GM04504 (cell line): Measurements from ENCODE around the gene SLCO2A1.
A peak's percentile ranks its signal among the peaks of the same experiment; 100 is the strongest.

ENCODE experiments used
- DNase-seq: peaks from one replicate; pipeline ENCODE4 v3.0.0-alpha.2; 2012; ENCODE audit warnings: low read depth

SLCO2A1 gene

DNA sequence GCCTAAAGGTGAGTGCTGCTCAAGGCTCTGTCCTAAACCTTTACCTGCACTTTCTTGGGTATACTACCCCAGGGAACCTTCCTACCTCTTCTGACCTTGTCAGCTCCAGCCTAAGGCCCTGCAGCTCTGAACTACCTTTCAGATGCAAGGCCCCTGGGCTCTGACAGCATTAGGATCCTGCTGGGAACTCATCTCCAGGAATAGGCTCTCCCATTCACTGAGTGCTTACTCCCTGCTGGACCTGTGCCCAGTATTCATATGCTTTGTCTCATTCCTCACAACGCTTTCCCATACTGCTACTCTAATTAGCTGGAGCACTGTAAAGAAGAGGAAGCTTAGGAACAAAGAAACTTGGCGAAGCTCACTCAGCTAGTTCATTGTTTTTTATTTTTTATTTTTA lies 80.3 kb downstream of the SLCO2A1 start:
- DNase-seq = no peak

GRCh38 chr3:133948996-133949395 lies 80.7 kb downstream of the SLCO2A1 start:
- DNase-seq = no peak

- no peak for DNase-seq
Measured at GRCh38 chr3:133948131-133948810, 81.5 kb downstream of the SLCO2A1 start.

DNA sequence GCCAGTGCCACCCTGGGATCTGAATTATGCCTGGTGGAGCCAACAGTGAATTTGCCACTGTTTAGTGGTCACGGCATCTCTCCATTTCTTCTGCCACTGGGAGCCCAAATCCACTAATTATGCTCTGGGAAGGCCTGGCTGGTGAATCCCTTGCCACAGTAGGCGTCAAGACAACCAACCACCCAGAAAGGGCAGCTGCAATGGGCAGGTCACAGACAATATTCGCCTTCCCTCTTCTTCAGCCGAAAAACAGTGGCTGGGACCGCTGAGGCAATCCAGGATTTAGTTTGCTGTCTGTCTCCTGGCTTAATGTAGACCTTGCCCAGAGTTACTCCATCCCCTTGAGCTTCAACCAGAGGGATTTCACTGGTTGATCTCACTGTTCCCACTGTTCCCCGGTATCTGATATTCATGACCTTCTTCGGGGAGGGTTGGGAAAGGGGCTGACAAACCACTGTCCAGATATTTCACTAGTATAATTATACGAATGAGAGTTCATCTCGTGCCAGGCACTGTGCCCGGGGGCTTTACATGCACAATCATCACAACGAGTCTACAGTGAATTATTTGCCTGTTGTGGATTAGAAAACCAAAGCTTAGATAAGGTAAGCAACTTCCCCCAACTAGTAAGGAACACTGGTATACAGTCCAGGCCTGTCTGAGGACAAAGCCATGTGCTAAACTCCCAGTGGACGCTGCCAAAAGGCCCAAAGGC lies 84.2 kb downstream of the SLCO2A1 start:
- no peak for DNase-seq

DNA sequence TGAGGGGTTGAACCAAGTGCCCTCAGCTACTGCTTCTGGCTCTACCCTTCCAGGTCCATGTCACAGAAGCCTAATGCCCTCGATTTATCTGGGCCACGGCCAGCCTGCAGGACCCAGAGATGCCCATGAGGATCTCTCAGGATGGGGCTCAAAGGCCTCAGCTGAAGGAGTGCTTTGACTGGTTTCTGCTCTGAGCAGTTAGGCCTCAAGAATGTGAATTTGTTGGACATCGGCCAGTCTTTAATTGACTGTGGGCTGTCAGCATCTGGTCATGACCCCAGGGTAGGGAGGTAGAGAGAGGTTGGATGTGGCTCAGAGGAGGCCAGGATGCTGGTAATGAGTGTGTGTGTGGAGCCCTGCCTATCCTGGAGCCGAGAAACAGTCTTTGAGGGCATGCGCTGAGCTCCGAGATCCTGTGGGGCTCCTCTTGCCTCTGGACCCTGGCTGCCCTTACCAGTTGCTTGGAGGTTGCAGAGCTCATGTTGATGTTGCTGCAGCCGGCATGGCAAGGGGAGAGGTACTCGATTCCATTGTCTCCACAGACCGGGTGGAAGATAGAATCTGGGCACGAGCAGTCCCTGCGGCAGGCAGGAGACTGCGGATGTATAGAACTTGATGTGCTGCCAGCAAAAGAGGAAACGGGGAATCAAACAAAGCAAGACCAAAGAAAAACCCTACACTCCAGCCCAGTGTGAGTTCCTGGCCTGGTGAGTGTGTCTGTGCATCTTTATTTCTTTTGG lies 84.9 kb downstream of the SLCO2A1 start:
- no peak for DNase-seq

- DNase-seq = no peak
Measured at GRCh38 chr3:133944181-133944580, 85.5 kb downstream of the SLCO2A1 start.

GRCh38 chr3:133943639-133944141 lies 86.0 kb downstream of the SLCO2A1 start:
- DNase-seq = no peak

GRCh38 chr3:133943031-133943535 lies 86.6 kb downstream of the SLCO2A1 start:
- no peak for DNase-seq

DNA sequence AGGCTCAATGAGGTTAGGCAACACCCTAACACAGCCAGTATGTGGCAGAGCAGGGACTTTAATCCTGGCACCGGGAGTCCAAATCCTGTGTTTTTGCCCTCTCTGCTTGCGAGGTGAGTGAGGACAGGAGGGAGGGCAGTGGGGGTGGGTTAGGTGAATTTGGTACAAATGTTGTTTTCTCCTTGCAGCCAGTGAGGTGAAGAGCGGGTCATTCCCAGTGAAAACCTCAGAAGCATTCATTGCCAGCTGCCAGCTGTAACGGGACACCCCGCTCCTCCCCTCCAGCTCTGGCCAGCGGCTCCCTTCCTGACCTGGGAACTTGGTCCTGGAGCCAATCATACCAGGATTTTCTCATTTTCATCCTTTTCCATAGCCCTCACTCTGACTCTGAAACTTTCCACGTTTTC lies 88.3 kb downstream of the SLCO2A1 start:
- no peak for DNase-seq

DNA sequence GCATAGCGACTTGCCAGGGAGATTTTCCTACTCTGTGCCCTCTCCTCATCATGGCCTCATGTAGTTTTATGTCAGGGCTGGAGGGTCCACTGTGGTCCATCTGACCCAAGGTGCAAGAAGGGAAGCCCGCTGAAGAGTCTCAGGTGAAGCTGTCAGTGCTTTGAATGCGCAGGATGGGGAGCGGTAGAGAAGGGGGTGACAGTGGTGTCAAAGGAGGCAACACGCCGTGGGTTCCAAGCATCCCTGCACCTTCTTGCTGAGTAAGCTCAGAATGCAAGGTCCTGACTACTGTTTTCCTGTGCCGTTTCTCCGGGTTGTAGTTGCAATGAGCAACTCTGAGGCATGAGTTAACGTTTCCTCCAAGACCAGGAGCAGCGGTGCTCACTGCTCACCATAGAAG lies 89.2 kb downstream of the SLCO2A1 start:
- no peak for DNase-seq

- DNase-seq = no peak
Measured at GRCh38 chr3:133939463-133939835, 90.3 kb downstream of the SLCO2A1 start.

DNA sequence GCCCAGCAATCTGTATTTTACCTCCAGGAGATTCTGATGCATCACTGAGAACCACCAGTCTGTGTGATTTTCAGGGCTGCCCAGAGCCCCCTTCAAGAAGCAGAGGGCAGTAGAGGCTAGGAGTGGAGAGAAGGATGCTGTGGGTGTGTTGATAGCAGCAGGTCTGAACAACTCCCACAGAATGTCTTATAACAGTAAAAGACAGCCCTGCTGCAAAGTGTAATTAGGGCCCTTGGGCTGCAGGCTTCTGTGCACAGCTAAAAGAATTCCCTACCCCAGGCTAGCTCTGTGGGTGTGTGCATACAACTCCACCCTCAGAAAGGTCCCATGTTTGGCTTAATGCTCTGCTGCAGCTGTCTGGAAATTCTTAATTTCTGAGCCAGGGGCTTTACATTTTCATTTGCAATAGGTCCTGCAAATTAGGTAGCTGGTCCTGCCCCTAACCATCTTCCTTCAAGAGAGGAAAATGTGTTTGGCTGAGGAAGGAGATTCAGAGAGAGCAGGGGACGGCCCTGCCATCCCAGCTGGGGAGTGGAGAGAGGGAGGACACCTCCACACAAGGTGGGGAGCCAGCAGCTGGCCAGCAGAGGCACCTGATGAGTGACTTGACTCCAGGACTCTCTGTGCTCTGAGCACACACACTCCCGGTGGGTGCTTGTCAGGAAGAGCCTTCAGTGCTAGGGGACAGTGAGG lies 90.8 kb downstream of the SLCO2A1 start:
- DNase-seq = no peak

GRCh38 chr3:133937756-133938601 lies 91.7 kb downstream of the SLCO2A1 start:
- peak; percentile 87 for DNase-seq

- no peak for DNase-seq
Measured at GRCh38 chr3:133937061-133937686, 92.6 kb downstream of the SLCO2A1 start.

- DNase-seq = no peak
Measured at GRCh38 chr3:133935843-133936769, 93.6 kb downstream of the SLCO2A1 start.

DNA sequence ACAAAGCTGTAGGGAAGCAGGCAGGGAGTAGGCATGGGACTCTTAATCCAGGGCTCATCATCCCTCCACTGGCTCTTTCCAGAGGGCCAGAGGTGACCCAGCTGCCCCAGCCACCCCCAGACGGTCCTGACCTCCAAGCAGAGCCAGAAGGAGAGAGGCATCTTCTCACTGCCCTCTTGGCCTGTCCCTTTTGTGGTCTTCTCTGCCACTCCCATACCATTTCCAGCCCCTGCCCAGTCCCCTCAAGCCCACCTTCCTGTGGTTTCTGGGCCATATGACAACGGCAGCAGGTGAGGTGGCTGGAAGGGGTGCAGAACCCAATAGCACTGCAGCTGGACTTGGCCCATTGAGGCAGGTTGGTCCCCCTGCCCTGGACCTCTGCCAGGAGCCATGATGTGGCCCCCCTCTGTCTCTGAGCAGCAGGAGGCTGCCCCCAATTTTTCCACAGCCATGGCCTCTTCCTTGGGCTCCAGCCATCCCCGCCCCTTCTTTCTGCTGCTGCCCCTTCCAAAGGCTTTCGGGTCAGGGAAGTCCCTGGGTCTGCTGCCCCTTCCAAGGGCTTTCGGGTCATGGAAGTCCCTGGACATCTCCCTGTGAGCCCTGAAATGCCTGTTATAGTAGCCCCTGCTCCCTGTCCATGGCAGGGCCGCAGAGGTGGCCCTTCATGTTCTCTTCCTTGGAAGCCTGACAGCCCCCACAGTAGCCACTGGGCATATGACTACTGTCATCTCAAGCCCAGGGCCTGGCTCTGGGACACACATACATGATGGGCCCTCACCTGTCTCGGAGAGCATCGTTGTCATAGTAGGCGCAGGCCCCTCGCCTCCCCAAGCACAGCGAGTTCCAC lies 94.5 kb downstream of the SLCO2A1 start:
- no peak for DNase-seq

DNA sequence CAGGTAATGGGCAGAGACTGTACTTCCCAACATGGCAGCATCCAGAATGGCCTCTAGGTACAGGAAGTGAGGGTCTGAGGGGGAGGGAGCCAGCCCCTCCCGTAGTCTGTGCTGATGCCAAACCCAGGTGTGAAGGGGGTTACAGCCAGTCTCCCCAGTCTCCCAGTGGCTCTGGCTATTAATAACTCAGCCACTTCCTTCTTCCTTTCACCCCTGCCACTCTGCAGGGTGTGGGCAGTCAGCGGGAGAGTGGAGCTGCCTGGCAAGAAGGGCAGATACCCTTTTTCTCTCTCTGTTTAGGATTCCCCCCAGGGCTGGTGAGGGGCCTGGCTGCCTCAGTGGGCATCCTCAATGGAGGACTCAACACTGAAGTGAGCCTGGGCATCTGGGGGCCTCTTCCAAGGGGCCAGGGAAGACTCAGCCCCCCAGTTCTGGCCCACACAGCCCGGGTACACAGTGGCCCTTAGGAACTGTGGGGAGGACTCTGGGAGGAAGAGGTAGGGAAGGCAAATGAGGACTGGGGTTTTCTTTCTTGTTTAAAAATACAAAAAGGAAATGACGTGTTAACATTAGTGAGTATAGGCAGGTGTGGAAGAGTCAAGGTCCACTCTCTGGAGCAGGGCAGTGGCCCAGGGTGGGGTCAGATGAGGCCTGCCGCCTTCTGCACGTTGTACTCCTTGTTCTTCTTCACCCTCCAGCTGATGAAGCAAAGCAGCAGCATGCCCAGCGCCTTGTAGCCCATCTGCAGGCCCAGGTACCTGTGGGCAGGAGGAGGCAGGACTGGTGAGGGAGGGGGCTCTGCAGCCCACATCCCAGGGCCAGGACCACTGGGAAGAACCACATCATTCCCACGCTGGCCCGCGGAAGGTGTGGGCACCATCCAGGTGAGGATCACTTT lies 95.4 kb downstream of the SLCO2A1 start:
- no peak for DNase-seq
